HG02798 (cell line): ENCODE data around the gene ZNF576.
"Not testable (repeated sequence)": the region's sequence is repeated elsewhere in the genome, so short reads cannot be mapped to it uniquely, and the experiment has no call there.

ENCODE experiments used
- ATAC-seq: cut with Tn5 transposase; IDR thresholded peaks from one replicate; pipeline ENCODE4 v1.9.1; 2021; ENCODE audit warnings: mild to moderate bottlenecking; ENCODE audit not compliant: unreplicated experiment, poor library complexity

ZNF576 gene

GRCh38 chr19:43623889-43624670 lies 27.7 kb downstream of the ZNF576 start:
- ATAC-seq, result no peak

GRCh38 chr19:43624933-43625332 lies 28.5 kb downstream of the ZNF576 start:
- ATAC-seq, result no peak

DNA sequence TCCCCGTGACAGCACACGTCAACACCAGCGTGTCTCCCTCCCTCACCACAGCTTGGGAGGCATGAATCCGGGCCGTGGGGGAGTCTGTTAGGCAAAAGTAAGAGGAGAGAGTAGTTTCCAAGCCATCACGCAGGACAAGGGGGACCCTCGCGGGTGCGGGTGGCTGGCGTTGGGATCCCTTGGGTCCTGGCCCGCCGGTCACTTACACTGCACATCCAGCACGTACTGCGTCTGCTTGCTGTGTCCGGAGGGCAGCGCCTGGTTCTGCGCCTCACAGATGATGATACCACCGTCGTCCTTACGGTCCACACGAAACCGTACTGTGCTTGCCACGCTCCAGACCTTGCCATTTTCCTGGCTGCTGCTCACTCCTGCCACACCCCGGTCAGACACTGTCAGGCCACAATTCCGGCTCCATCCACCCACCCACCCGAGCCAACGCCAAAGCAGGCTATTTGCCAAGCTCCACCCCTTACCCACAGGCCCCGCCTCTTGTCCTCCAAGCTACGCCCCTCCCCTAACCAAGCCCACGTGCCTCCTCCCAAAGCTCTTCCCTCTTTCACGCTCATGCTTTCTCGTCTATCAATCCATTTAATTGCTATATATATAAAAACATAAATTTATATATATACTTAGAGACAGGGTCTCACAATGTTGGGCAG lies 29.7 kb downstream of the ZNF576 start:
- ATAC-seq, result no peak

- no peak for ATAC-seq
Observed at GRCh38 chr19:43626838-43627237, 30.4 kb downstream of the ZNF576 start.

GRCh38 chr19:43628646-43629326 lies 32.4 kb downstream of the ZNF576 start:
- no peak for ATAC-seq

GRCh38 chr19:43631491-43631890 lies 35.1 kb downstream of the ZNF576 start:
- ATAC-seq, result no peak

DNA sequence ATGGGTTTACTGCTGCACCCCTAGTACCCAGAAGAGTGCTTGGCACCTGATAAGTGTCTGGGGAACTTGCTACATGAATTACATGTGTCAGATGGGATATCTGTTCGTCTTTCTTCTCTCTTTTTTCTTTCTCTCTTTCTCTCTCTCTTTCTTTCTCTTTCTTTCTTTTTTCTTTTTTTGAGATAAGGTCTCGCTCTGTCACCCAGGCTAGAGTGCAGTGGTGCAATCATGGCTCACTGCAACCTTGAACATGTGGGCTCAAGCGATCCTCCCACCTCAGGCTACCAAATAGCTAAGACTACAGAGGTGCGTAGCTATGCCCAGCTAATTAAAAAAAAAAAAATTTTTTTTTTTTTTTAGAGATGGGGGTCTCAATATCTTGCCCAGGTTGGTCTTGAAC lies 37.1 kb downstream of the ZNF576 start:
- no peak for ATAC-seq

DNA sequence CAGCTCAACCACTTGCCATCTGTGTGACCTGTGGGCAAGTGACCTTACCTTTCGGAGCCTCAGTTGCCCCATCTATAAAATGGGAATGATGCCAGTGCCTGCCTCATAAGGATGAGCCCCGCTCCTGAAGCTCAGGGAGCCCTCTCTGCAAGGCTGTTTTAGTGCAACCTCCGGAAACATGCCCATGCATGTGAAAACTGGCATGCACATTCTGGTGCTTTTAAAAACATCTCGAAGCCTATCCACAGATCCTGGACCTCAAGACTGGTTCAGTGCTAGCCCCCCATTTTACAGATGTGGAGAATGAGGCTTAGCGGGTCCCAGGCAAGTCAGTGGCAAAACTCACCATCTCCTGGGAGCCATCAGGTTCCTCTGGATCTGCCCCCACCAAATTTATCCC lies 37.7 kb downstream of the ZNF576 start:
- ATAC-seq, result no peak

DNA sequence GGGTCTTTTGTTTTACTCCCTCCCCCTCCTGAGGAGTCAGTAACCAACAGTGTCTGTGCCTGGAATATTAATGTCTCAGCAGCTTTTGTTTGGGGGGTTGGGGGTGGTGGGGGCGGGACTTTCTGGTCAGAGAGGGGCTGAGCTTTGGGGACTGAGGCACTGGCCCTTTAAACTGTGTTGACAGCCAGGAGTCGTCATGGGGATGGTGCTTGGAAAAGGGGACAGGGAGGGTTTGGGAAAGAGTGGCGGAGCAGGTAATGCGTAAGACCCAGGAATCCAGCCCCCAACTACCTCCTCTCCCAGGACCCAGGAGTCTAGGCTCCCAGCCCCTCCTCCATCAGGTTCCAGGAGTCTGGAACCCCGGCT lies 38.1 kb downstream of the ZNF576 start:
- no peak for ATAC-seq

GRCh38 chr19:43634872-43635560 lies 38.6 kb downstream of the ZNF576 start:
- ATAC-seq, result no peak

DNA sequence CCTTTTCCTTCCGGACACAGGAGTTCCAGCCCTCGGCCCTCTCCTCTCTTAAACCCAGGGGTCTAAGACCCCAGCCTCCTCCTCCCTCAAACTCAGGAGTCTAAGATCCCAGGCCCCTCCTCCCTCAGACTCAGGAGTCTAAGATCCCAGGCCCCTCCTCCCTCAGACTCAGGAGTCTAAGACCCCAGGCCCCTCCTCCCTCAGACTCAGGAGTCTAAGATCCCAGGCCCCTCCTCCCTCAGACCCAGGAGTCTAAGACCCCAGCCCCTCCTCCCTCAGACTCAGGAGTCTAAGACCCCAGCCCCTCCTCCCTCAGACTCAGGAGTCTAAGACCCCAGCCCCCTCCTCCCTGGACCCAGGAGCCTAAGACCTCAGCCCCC lies 39.2 kb downstream of the ZNF576 start:
- not testable (repeated sequence) for ATAC-seq

- ATAC-seq, result no peak
Observed at GRCh38 chr19:43636121-43636683, 39.8 kb downstream of the ZNF576 start.

DNA sequence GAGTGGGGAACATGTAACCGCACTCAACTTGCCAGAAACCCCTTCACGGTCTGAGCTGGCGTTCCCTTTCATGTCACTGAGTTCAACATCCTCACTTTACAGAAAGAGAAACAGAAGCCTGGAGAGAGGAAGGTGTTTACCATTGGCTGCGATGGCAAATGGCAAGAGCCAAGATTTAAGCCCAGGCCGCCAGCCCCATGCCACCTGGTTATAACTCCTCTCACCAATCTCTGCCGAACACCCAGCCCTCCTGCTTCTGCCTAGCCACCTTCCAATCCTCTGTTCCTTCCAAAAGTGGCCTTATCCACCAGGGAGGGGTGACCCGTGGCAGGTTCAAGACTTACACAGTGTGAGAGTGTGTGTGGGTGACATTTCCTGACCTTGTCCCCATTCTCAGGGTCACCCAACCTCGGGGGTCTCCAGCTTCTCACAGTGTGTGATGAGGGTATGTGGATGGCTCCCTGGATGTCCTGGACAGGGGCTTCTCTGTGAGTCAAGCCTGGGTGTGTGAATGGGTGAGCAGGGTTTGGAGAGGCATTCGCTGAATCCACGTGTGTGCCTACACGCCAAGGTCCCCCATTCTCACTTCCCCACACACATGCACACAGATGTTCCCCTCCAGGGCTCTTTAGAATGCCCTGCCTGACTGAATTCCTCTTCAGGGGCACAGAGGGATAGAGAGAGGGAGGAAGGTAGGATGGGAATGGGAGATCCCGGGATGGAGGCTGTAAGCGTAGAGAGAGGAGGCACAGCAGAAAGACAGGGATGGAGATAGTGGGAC lies 42.0 kb downstream of the ZNF576 start:
- ATAC-seq, result no peak

DNA sequence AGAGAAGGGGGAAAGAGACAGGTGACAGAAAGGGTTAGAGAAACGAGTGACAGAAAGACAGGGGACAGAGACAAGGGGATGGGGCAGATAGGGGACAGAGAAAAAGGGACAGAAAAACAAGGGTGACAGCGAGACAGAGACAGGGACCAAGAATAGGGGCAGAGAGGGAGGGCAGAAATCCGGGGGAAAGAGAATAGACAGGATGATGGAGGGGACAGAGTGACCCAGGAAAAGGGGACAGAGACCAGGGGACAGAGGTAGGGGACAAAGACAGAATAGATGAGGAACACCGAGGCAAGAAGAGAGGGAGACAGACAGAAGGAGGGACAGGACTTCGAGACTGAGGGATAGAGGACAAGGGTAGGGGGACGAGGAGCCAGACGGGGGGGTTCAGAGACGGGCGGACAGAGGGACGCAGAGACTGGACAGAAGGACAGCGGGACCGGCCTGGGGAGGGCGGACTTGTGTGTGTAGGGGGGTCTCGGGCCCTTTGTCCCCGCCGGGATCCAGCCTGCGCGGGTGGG lies 42.7 kb downstream of the ZNF576 start:
- ATAC-seq, result no peak

GRCh38 chr19:43639519-43640423 lies 43.4 kb downstream of the ZNF576 start, which contains the start of gene CADM4:
Gene CADM4, minus strand, starts transcription at chr19:43639850. Its CDS starts 60 bp downstream, at chr19:43639790.
- ATAC-seq, result no peak

DNA sequence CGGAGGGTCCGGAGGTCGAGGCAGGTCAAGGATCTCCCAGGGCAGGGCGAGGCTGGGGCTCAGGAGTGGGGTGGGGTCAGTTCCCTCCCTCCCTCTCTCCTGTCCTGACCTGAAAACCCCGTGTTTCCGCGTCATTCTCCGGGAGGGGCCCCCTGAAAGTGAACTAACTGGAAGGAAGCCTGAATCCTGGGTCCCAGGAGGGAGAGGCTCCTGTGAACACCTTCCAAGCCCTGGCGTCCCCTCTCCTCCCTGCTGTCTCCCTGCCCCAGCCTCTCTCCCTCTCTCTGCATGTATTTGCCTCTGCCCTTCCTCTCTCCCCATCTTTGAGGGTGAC lies 44.0 kb downstream of the ZNF576 start:
- ATAC-seq, result no peak

DNA sequence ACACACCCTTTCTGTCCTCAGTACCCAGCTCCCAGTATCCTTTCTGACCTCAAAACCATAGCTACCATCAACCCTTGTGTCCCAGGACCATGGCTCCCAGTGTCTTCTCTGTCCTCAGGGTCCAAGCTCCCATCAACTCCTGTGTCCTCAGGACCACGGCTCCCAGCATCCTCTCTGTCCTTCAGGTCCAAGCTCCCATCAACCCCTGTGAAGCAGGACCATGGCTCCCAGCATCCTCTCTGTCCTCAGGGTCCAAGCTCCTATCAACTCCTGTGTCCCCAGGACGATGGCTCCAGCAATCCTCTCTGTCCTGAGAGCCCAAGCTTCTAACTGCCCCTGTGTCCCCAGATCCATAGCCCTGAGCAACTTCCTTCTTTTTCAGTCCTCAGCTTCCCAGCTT lies 44.9 kb downstream of the ZNF576 start:
- no peak for ATAC-seq

GRCh38 chr19:43642531-43642930 lies 46.1 kb downstream of the ZNF576 start:
- ATAC-seq, result no peak

GRCh38 chr19:43643326-43643725 lies 46.9 kb downstream of the ZNF576 start:
- no peak for ATAC-seq
